SK-N-MC (cell line): ENCODE measurements around the gene PLD3.

ENCODE experiments used
- EZH2 ChIP-seq: fragments of 200-600 bp; sonication (generic); IDR thresholded peaks from one replicate; pipeline ENCODE4 v1.6.1; 2017; ENCODE audit warnings: antibody characterized with exemption
- POLR2AphosphoS5 ChIP-seq: IDR thresholded peaks from 2 replicates; pipeline ENCODE4 v1.6.1; 2012; ENCODE audit warnings: mild to moderate bottlenecking, low read depth, low read length, borderline replicate concordance

GRCh38 chr19:40366697-40367561 lies 18.4 kb downstream of the PLD3 start:
- TF ChIP-seq POLR2AphosphoS5, result no peak
- TF ChIP-seq EZH2, result no peak
